ENCODE results near the gene PCBP3.

Gene PCBP3

DNA sequence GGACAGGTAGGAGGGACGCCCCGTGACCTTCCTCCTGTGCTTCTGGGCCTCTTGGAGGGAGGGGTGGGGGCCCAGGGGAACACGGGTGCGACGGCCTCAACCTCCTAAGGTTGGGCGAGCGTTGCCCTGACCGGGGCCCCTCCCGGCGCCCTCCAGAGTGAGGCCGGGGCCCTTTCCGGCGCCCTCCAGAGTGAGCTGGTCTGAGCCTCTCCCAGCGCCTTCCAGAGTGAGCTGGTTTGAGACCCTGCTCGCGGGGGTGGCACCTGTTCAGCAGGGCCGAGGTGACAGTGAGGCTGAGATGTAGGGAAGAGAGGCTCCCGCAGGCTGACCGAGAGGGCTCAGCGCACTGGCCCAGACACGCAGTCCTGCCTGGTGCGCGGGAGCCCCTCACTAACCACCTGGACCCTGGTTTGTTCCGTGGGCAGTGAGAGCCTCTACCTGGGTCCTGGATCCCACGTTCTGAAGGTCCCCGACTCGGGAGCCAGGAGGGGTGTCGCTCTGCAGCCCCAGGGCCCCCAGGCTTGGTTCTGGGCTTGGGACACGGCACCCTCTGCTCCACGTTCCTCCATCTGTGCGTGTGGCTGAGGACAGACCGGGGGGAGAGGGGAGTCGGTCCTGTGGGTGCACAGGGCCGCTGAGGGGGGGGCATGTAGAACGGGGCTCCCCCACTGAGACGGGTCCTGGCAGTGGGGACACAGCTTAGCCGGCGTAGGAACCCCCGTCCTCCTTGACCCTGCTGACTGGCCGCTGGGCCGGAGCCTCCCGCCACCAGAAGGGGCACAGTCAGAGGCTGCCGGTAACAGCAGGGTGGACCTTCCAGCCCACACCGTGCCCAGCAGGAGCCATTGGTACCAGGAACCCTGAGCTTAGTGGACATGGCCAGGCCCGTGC, 339.5 kb downstream of the PCBP3 start:
- DNase-seq (ENCODE audit: low read depth): no peak

DNA sequence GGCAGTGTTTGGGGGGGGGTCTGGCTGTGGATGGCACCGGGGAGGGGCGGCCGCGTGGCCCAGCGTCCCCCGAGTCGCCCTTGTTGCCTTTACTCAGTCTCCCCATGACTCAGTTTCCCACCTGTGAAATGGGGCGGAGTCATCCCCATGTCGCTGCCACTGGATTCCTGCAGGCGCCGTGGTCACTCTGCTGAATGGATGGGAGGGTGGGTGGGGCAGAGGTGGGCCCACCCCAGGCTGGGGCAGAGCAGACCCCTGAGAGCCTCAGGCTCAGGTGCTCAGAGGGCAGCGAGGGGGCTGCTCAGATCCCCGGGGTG, 340.1 kb downstream of the PCBP3 start:
- DNase-seq (ENCODE audit: low read depth): no peak

DNA sequence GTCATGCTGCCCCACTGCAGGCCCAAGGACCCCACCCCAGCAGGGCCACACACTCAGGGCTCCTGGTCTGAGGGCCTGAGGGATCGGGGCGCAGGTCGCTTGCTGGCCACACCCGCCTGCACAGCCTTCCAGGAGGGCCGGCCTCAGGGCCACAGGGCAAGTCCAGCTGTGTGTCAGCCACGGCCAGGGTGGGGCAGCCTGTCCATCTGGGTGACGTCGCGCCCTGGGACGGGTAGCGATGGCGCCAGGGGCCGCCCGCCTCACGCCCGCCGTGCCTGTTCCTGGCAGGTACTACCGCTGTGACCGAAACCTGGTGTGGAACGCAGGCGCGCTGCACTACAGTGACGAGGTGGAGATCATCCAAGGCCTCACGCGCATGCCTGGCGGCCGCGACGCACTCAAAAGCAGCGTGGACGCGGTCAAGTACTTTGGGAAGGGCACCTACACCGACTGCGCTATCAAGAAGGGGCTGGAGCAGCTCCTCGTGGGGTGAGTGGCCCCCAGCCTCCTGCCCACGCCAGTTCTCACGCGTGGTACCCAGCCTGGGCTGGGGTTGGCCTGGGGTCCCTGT, 340.5 kb downstream of the PCBP3 start:
- DNase-seq (ENCODE audit: low read depth): no peak

DNA sequence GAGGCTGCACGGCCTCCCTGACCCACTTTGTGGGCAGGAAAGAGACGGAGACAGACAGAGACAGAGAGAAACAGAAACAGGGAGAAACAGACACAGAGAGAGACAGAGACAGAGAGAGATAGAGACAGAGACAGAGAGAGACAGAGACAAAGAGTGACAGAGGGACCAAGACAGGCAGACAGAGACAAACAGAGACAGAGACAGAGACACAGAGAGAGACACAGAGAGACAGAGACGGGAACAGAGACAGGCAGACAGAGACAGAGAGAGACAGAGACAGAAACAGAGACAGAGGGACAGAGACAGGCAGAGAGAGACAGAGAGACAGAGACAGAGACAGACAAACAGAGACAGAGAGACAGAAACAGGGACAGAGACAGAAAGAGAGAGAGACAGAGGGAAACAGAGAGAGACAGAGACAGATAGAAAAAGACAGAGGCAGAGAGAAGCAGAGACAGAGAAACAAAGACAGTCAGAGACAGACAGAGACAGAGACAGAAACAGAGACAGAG, 341.1 kb downstream of the PCBP3 start:
- DNase-seq (ENCODE audit: low read depth): no peak

DNA sequence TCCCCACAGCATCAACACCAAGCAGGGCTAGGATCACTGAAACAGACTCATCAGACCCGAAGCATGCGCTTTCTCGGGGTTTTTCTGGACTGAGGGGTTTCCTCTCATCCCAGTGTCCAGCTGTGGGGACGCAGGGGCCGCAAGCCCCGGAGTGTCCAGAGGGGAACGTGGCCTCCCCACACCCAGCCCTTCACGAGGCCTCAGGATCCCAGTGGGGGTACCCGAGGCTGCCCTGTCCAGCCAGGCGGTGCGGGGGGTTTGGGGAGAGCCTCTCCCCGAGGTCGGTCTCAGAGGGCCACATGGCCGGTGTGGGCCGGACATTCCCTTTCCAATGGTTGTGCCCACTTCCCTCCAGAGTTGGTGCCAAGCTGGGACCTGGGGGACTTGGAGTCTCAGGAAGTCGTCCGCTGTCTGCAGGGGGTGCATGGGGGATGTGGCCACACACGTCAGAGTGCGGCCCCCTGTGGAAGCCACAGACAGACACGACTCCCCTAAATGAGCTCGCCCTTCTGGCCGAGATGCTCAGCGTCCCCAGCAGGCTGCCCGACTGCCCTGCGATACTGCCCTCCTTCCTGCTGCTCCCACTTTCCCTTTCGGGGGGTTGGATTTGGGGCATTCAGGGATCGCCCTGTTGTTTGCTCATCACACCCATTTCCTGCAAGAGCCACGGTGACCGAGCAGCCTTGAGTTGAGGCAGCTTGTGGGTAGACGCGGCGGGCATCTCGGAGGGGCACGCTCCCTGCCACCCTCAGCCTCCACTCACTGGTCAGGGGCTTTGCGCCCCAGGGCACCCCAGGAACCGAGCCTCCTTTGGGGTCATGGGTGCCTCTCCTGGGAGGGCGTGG, 342.2 kb downstream of the PCBP3 start:
- DNase-seq (ENCODE audit: low read depth): no peak

DNA sequence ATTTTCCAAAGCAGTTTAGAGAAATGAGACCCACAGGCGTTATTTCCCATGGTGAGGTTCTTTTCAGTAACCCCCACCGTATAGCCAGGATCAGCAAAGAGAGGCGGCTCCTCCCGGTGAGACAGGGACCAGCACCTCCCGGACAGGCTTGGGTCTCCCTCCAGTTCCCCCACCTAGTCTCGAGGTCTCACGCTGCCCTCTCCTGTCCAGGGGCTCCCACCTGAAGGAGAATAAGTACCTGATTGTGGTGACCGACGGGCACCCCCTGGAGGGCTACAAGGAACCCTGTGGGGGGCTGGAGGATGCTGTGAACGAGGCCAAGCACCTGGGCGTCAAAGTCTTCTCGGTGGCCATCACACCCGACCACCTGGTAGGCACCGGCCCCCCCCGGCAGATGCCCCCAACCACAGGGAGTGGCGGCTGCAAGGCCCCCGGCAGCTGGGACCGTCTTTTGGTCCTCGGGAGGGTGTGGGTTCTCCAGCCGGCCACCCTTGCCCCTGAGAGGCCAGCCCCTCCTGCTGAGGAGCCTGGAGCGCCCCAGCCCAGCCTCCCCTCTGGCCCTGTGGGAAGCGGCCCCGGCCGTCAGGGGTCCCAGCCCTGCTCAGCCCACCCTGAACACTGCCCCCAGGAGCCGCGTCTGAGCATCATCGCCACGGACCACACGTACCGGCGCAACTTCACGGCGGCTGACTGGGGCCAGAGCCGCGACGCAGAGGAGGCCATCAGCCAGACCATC, 343.0 kb downstream of the PCBP3 start:
- DNase-seq (ENCODE audit: low read depth): no peak

DNA sequence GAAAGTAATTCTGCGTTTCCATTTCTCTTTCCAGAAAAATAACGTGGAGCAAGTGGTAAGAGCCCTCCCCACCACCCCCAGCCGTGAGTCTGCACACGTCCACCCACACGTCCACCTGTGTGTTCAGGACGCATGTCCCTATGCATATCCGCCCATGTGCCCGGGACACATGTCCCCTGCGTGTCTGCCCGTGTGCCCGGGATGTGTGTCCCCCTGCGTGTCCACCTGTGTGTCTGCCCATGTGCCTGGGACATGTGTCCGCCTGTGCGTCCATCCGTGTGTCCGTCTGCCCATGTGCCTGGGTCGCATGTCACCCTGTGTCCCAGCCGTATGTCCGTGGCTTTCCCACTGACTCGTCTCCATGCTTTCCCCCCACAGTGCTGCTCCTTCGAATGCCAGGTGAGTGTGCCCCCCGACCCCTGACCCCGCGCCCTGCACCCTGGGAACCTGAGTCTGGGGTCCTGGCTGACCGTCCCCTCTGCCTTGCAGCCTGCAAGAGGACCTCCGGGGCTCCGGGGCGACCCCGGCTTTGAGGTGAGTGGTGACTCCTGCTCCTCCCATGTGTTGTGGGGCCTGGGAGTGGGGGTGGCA, 343.7 kb downstream of the PCBP3 start:
- no peak for DNase-seq (ENCODE audit: low read depth)

DNA sequence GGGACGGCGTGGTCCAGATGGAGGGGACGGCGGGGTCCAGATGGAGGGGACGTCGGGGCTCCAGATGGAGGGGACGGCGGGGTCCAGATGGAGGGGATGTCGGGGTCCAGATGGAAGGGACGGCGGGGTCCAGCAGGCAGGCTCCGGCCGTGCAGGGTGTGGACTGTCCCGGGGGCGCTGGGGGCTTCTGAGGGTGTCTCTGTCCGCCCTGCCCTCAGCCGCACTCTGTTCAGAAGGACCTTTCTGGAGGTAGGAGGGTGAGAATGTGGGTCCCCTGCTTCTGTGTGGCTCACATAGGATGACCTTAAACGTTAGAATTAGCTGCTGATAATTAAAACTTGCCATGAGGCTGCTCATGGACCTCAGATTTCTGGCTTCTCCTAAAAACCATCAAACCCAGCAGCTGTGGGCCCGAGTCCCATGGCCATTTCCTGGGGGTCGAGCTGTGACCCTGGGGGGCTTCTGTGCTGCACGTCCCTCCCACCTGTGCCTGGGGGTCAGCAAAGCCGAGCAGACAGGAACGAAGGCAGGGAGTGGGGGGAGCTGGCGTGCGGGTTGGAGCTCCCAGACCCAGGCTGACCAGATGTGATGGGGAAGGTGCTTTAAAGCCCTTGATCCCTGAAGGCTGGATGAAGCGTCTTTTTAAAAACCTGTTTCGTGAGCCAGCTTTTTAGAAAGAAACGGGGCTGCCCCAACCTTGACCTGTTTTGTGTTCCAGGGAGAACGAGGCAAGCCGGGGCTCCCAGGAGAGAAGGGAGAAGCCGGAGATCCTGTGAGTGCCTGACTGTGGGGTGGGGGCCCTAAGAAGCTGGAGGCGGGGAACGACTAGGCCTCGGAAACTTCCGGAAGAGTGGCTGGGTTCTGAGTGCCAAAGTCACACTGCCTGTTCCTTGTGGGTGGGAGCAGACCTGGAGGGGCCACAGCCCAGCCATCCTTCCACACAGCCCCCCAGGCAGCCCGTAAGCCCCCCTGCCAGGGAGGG, 345.1 kb downstream of the PCBP3 start:
- DNase-seq (ENCODE audit: low read depth): no peak

DNA sequence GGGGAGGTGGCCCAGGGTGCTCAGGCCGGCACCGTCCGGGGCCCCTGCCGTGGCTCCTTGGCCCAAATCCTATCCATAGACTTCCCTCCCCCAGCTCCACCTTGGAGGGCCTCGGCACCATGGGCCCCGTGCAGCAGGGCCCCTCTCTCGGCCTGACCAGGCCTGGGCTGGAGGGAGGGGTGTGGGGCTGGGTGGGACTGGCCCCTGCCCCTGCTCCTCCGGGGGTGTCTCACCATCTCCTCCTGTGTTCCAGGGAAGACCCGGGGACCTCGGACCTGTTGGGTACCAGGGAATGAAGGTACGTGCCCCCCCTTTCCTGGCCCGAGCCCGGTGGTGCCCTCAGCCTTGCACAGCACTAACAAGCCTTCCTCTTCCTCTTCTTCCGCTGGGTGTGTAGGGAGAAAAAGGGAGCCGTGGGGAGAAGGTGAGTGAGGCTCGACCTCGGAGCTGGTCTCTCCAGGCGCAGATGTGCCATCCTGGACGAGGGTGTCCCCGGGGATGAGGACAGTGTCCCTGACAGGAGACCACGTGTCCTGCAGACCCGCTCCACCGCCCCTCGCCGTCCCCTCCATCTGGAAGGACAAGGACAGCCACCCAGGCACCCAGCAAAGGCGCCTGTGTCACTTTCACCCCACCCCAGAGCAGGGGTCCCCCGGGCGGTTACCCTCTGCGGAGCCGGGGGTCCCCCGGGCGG, 346.0 kb downstream of the PCBP3 start:
- no peak for DNase-seq (ENCODE audit: low read depth)

DNA sequence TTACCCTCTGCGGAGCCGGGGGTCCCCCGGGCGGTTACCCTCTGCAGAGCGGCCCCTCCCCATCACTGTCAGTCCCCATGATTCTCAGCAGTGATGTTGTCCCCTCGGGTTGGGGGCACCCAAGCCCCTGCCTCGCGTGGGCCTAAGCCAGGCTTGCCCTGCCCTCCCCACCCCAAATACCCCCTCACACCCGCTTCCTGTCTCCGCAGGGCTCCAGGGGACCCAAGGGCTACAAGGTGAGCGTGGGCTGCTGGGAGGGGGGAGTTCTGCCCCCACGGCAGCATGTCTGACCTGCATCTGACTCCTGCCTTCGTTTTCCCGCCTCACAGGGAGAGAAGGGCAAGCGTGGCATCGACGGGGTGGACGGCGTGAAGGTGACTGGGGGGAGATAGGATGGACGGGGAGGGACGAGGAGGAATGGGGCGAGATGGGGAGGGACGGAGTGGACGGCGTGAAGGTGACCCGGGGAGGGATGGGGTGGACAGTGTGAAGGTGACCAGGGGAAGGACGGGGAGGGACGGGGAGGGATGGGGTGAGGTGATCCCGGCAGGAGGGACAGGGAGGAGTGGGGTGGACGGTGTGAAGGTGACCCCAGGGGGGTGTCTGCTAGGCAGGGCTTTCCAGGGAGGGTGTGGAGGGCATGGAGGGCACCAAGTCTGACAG, 346.7 kb downstream of the PCBP3 start:
- DNase-seq (ENCODE audit: low read depth): no peak

DNA sequence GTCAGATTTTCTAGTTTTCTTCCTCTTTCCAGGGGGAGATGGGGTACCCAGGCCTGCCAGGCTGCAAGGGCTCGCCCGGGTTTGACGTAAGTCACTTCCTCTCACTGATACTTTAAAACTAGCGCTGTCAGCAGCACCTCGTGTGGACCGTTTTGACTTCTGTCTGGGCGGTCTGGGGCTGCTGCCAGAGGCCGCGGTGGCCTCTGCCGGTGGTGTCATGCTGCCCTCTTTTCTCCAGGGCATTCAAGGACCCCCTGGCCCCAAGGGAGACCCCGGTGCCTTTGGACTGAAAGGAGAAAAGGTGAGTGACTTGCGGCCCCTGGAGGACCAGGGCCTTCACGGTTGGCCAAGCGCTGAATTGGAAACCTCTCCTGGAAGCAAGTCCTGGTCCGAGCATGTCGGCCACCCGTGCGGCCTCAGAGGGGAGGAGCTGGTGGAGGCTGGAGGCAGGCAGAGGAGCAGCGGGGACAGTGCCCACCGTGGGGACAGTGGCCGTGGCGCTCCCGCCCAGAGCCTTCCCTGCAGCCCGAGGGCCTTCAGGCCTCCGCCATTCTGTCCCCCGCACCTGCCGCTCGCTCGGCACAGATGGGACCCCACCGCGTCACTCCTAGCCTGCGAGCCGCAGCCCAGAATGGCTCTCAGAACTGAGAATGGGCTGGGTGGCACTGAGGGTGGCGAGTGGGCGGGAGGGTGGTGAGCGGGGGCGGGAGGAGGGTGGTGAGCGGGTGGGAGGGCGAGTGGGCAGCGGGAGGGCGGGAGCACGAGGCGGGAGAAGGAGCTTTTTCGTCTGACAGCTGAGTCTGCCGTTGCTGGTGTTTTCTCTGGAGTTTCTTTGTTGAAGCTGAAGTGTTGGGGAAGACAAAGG, 347.4 kb downstream of the PCBP3 start:
- DNase-seq (ENCODE audit: low read depth): no peak

DNA sequence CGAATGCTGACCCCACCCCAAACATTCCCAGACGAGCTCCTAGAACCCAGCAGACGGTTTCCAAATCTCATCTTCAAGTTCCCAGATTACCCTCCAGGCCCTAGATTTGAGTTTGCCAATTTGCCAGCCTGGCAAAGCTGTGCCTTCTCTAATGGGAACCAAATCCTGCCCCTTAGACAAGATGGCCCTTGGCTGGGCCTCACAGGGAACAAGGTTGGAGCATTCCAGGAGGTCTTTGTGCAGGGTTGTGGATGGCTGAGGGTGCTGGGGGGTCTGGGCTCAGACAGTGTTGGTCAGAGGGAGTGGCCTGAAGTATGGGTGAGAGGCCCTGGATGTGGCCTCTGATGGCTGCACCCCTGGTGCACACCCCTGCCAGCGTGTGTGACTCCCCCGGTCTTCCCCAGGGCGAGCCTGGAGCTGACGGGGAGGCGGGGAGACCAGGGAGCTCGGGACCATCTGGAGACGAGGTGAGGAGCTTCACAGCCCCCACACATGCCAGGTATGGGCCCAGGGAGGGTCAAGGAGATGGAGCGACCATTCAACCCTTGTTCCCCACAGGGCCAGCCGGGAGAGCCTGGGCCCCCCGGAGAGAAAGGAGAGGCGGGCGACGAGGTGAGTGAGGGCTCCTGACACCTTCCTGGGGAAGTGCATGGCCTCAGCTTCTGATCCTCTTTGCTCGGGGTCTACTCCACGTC, 348.2 kb downstream of the PCBP3 start:
- no peak for DNase-seq (ENCODE audit: low read depth)

Data from HS-5 (cell line).